Left ventricle myocardium inferior (tissue), 1 donor: ENCODE results near the gene FBXW11. TPM values are rescaled to one million over a fixed set of nuclear protein-coding genes. Genes with fewer than 3 reads are reported as not detected.
A peak's percentile ranks its signal among the peaks of the same experiment; 100 is the strongest.

Source experiments
- DNase-seq: peaks from one replicate; pipeline ENCODE4 v3.0.0-alpha.2; 2020
- H3K27ac ChIP-seq: fragments of 200-600 bp; replicated peaks from 2 replicates; pipeline ENCODE4 v1.8.0; 2021
- H3K27me3 ChIP-seq: fragments of 200-600 bp; 2 replicates; pipeline ENCODE4 v1.8.0; 2021; ENCODE audit warnings: low read depth
- H3K36me3 ChIP-seq: fragments of 200-600 bp; 2 replicates; pipeline ENCODE4 v1.8.0; 2021
- H3K4me1 ChIP-seq: fragments of 200-600 bp; 2 replicates; pipeline ENCODE4 v1.8.0; 2021
- H3K4me3 ChIP-seq: fragments of 200-600 bp; 2 replicates; pipeline ENCODE4 v1.8.0; 2021; ENCODE audit warnings: mild to moderate bottlenecking, moderate library complexity
- H3K9me3 ChIP-seq: fragments of 200-600 bp; replicated peaks from 2 replicates; pipeline ENCODE4 v1.8.0; 2021
- CTCF ChIP-seq: fragments of 200-600 bp; IDR thresholded peaks from 2 replicates; pipeline ENCODE4 v1.8.0; 2021; ENCODE audit warnings: antibody characterized with exemption, mild to moderate bottlenecking, borderline replicate concordance
- intact Hi-C: fragments of 100-400 bp; cut with micrococcal nuclease; formaldehyde crosslinking; loops from one replicate; pipeline ENCODE4 v1.11.0; 2022
- total RNA-seq: library from RNA; stranded (reverse); fragmentation: NEBNext Ultra II Directional; extraction: Animal tissue kit (Norgen Biotek cat#: 25700); gene quantifications from one replicate; pipeline ENCODE4 v1.2.1, GENCODE V29; 2021
- donor health status: DM: no; HTN: yes; CAD: no; lungs with severe emphysema.

Gene FBXW11
- total RNA-seq, 1 donor from 2014 or later, result 69.0 TPM

DNA sequence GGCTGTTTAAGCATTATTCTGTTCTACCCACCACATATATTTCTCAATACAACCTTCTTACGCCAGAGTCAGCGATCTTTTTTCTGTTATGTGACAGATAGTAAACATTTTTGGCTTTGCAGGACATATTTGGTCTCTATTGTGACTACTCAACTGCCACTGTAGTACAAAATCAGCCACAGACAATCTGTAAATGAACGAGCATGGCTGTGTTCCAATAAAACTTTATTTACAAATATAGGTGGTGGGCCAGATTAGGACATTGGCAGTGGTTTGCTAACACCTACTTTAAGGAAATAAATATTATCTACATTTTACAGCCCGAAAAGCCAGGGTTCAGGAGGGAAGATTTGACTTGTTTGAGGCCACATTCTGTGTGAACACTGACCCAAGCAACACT, 40.2 kb upstream of the FBXW11 start:
- no peak for TF ChIP-seq CTCF
- no peak for DNase-seq
- Histone ChIP-seq H3K9me3 (no peaks in the 10 kb centered on the region), H3K4me1 (peaks cover 10% of the 10 kb centered on the region), H3K27me3 (no peaks in the 10 kb centered on the region), H3K36me3 (peaks cover 28% of the 10 kb centered on the region), H3K27ac (no peak overlapping the region), H3K4me3 (no peak overlapping the region)
- intact Hi-C loops, result loop anchor here (10.0 kb wide), 1 partner anchor 632 kb away; the partner anchor contains the start of gene FGF18

DNA sequence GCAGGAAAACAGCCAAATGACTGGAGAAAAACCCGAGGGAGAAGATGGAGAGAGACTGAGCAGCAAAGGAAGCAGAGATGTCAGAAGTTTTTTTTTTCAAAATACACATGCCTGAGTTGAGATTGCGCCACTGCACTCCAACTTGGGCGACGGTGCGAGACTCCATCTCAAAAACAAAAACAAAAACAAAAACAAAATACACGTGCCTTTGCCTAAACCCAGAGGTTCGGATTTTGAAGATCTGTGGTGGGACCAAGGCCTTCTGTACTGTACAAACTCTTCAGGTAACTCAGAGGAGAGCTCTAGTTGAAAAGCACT, 38.8 kb upstream of the FBXW11 start:
- H3K27me3 ChIP-seq, result no peaks in the 10 kb centered on the region
- TF ChIP-seq CTCF, result no peak
- DNase-seq, result no peak
- no peak overlapping the region for H3K27ac ChIP-seq
- H3K36me3 ChIP-seq, result peaks cover 17% of the 10 kb centered on the region
- peaks cover 12% of the 10 kb centered on the region for H3K4me1 ChIP-seq
- no peak overlapping the region for H3K4me3 ChIP-seq
- intact Hi-C loops, result loop anchor here (10.0 kb wide), 1 partner anchor 630 kb away; the partner anchor contains the start of gene FGF18
- no peaks in the 10 kb centered on the region for H3K9me3 ChIP-seq

GRCh38 chr5:172044631-172045314, 38.3 kb upstream of the FBXW11 start:
- DNase-seq, result no peak
- Histone ChIP-seq H3K4me3 (no peak overlapping the region), H3K4me1 (peaks cover 16% of the 10 kb centered on the region), H3K27me3 (no peaks in the 10 kb centered on the region), H3K27ac (peak overlapping the region; percentile 15), H3K36me3 (peaks cover 12% of the 10 kb centered on the region), H3K9me3 (no peaks in the 10 kb centered on the region)
- intact Hi-C loops, result loop anchor here (10.0 kb wide), 1 partner anchor 630 kb away; the partner anchor contains the start of gene FGF18
- TF ChIP-seq CTCF, result no peak

- no peak overlapping the region for H3K27ac ChIP-seq
- TF ChIP-seq CTCF, result no peak
- no peak overlapping the region for H3K4me3 ChIP-seq
- H3K27me3 ChIP-seq, result no peaks in the 10 kb centered on the region
- peaks cover 16% of the 10 kb centered on the region for H3K4me1 ChIP-seq
- intact Hi-C loops, result loop anchor here (10.0 kb wide), 1 partner anchor 629 kb away; the partner anchor contains the start of gene FGF18
- H3K9me3 ChIP-seq, result no peaks in the 10 kb centered on the region
- peaks cover 7% of the 10 kb centered on the region for H3K36me3 ChIP-seq
- no peak for DNase-seq
These were observed 37.4 kb upstream of the FBXW11 start for GRCh38 chr5:172043865-172044264.

DNA sequence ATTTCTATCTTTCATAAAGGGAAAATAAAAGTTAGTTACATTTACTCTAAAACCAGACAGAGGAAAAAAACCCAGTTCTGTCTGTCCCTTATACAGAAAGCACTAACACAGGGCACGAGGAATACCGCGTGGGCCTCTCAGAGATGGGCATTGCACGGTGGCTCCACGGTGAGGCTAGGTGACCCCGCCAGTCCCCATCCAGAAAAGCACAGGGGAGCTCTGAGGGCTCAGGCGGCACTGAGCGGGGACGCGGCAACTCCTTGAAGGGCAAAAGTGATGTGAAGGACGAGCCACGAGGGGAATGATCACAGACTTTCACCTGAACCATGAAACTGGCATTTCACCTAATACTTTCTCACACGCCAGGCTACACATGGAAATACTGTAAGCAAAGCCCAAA, 35.7 kb upstream of the FBXW11 start:
- H3K27ac ChIP-seq, result no peak overlapping the region
- H3K36me3 ChIP-seq, result peaks cover 4% of the 10 kb centered on the region
- no peak for TF ChIP-seq CTCF
- no peak overlapping the region for H3K4me3 ChIP-seq
- DNase-seq, result no peak
- peaks cover 12% of the 10 kb centered on the region for H3K4me1 ChIP-seq
- H3K27me3 ChIP-seq, result no peaks in the 10 kb centered on the region
- H3K9me3 ChIP-seq, result no peaks in the 10 kb centered on the region
- intact Hi-C loops, result loop anchor here (10.0 kb wide), 1 partner anchor 627 kb away; the partner anchor contains the start of gene FGF18
